ENCODE data around the gene TFF3. TPM values are rescaled to one million over a fixed set of nuclear protein-coding genes. Genes with fewer than 3 reads are reported as not detected.

The TFF3 gene
- total and polyA plus RNA-seq, 2 experiments from 2014 or later = 1.2 to 3.3 TPM

Other genes with a start within 250 kb of the TFF3 start
- gene UMODL1, start 244.1 kb downstream of the TFF3 start, total RNA-seq (2014; rRNA removed; shearing (Covaris generic)) = not detected in 2 replicates
- 0.05 TPM in 1 of 2 replicates, not detected in the other for gene UMODL1, start 244.1 kb downstream of the TFF3 start, polyA plus RNA-seq (2016; fragmentation: Nextera tagmentation; extraction: Ambion mirVana)
- 4.4 and 7.3 TPM in 2 replicates for gene ABCG1, start 96.3 kb downstream of the TFF3 start, total RNA-seq (2014; rRNA removed; shearing (Covaris generic))
- gene ABCG1, start 96.3 kb downstream of the TFF3 start, polyA plus RNA-seq (2016; fragmentation: Nextera tagmentation; extraction: Ambion mirVana) = 1.3 and 1.7 TPM in 2 replicates
- not detected in 2 replicates for gene TFF2, start 35.6 kb upstream of the TFF3 start, total RNA-seq (2014; rRNA removed; shearing (Covaris generic))
- not detected in 2 replicates for gene TFF2, start 35.6 kb upstream of the TFF3 start, polyA plus RNA-seq (2016; fragmentation: Nextera tagmentation; extraction: Ambion mirVana)
- not detected in 2 replicates for gene TFF1, start 51.1 kb upstream of the TFF3 start, total RNA-seq (2014; rRNA removed; shearing (Covaris generic))
- not detected in 2 replicates for gene TFF1, start 51.1 kb upstream of the TFF3 start, polyA plus RNA-seq (2016; fragmentation: Nextera tagmentation; extraction: Ambion mirVana)
- 0.17 TPM in 1 of 2 replicates, not detected in the other for gene TMPRSS3, start 80.6 kb upstream of the TFF3 start, total RNA-seq (2014; rRNA removed; shearing (Covaris generic))
- not detected in 2 replicates for gene TMPRSS3, start 80.6 kb upstream of the TFF3 start, polyA plus RNA-seq (2016; fragmentation: Nextera tagmentation; extraction: Ambion mirVana)
- not detected in 2 replicates for gene UBASH3A, start 88.5 kb upstream of the TFF3 start, total RNA-seq (2014; rRNA removed; shearing (Covaris generic))
- not detected in 2 replicates for gene UBASH3A, start 88.5 kb upstream of the TFF3 start, polyA plus RNA-seq (2016; fragmentation: Nextera tagmentation; extraction: Ambion mirVana)
- gene RSPH1, start 180.8 kb upstream of the TFF3 start, total RNA-seq (2014; rRNA removed; shearing (Covaris generic)) = 0.12 TPM in 1 of 2 replicates, not detected in the other
- 0.23 and 1.4 TPM in 2 replicates for gene RSPH1, start 180.8 kb upstream of the TFF3 start, polyA plus RNA-seq (2016; fragmentation: Nextera tagmentation; extraction: Ambion mirVana)
- gene SLC37A1, start 198.4 kb upstream of the TFF3 start, total RNA-seq (2014; rRNA removed; shearing (Covaris generic)) = 25.2 and 30.3 TPM in 2 replicates
- gene SLC37A1, start 198.4 kb upstream of the TFF3 start, polyA plus RNA-seq (2016; fragmentation: Nextera tagmentation; extraction: Ambion mirVana) = 11.0 and 14.0 TPM in 2 replicates

Data from GM23338 (cell line).